Smooth muscle cell (in vitro differentiated cells): Measurements from ENCODE around the gene SLC9C1. TPM values are rescaled to one million over a fixed set of nuclear protein-coding genes. Genes with fewer than 3 reads are reported as not detected.
A peak's percentile ranks its signal among the peaks of the same experiment; 100 is the strongest.

ENCODE experiments used
- DNase-seq: peaks from one replicate; lab custom pipeline; 2025; ENCODE audit not compliant: unreplicated experiment; lab: John Stamatoyannopoulos, UW
- H2AFZ ChIP-seq: fragments of 200-600 bp; sonication (generic); 2 replicates; pipeline ENCODE4 v1.6.0; 2016; ENCODE audit warnings: antibody characterized with exemption, low read depth, mild to moderate bottlenecking
- H3F3A ChIP-seq: fragments of 200-600 bp; sonication (generic); 2 replicates; pipeline ENCODE4 v1.6.0; 2017; ENCODE audit warnings: antibody characterized with exemption, low read depth
- H3K27ac ChIP-seq: fragments of 200-600 bp; sonication (generic); 2 replicates; pipeline ENCODE4 v1.5.1; 2016; ENCODE audit warnings: low read depth, mild to moderate bottlenecking
- H3K27me3 ChIP-seq: fragments of 200-600 bp; sonication (generic); 2 replicates; pipeline ENCODE4 v1.6.1; 2016; ENCODE audit warnings: low read depth, mild to moderate bottlenecking
- H3K36me3 ChIP-seq: fragments of 200-600 bp; sonication (generic); 2 replicates; pipeline ENCODE4 v1.5.1; 2016; ENCODE audit warnings: low read depth
- H3K4me1 ChIP-seq: fragments of 200-600 bp; sonication (generic); 2 replicates; pipeline ENCODE4 v1.5.1; 2016; ENCODE audit warnings: low read depth
- H3K4me2 ChIP-seq: fragments of 200-600 bp; sonication (generic); 2 replicates; pipeline ENCODE4 v1.6.0; 2016; ENCODE audit warnings: mild to moderate bottlenecking
- H3K4me3 ChIP-seq: fragments of 200-600 bp; sonication (generic); 2 replicates; pipeline ENCODE4 v1.5.1; 2016; ENCODE audit warnings: mild to moderate bottlenecking
- H3K79me2 ChIP-seq: fragments of 200-600 bp; sonication (generic); 2 replicates; pipeline ENCODE4 v1.6.0; 2016; ENCODE audit warnings: low read depth, mild to moderate bottlenecking
- H3K9ac ChIP-seq: fragments of 200-600 bp; sonication (generic); 2 replicates; pipeline ENCODE4 v1.6.0; 2016; ENCODE audit warnings: low read depth
- H3K9me3 ChIP-seq: fragments of 200-600 bp; sonication (generic); replicated peaks from 2 replicates; pipeline ENCODE4 v1.5.1; 2016; ENCODE audit warnings: low read depth
- H4K20me1 ChIP-seq: fragments of 200-600 bp; sonication (generic); 2 replicates; pipeline ENCODE4 v1.6.0; 2016; ENCODE audit warnings: low read depth
- CTCF ChIP-seq: fragments of 200-600 bp; sonication (generic); IDR thresholded peaks from 2 replicates; pipeline ENCODE4 v1.5.1; 2017; ENCODE audit warnings: borderline replicate concordance, mild to moderate bottlenecking, antibody characterized with exemption; ENCODE audit not compliant: insufficient read depth, poor library complexity, severe bottlenecking
- WGBS: methylation state at CpG from one replicate; pipeline ENCODE4 v1.1.7; 2016; ENCODE audit warnings: low lambda C conversion rate; 5-methylcytosine and 5-hydroxymethylcytosine counted together
- polyA plus RNA-seq: library from polyadenylated mRNA; unstranded; fragments of >200 nt; fragmentation: Nextera tagmentation; extraction: Ambion mirVana; gene quantifications from 2 replicates; pipeline ENCODE4 v1.2.1, GENCODE V29; 2016
- total RNA-seq: library from RNA; depleted of rRNA; stranded (reverse); fragments of >200 nt; gene quantifications from 2 replicates; pipeline ENCODE4 v1.2.3, GENCODE V29; 2014

SLC9C1 gene
- total and polyA plus RNA-seq, 2 experiments from 2014 or later: not detected

GRCh38 chr3:112319516-112320276, 25.7 kb upstream of the SLC9C1 start:
- no peaks in the 10 kb centered on the region for H3K27me3 ChIP-seq
- no peaks in the 10 kb centered on the region for H3K79me2 ChIP-seq
- peak overlapping the region; percentile 58 for H2AFZ ChIP-seq
- 84% methylated on average over 4 of the region's 4 CpGs for WGBS
- H3K4me1 ChIP-seq: peaks cover 26% of the 10 kb centered on the region
- no peak for DNase-seq
- no peak overlapping the region for H3K27ac ChIP-seq
- no peaks in the 10 kb centered on the region for H3F3A ChIP-seq
- H3K9ac ChIP-seq: no peak overlapping the region
- no peaks in the 10 kb centered on the region for H4K20me1 ChIP-seq
- H3K4me3 ChIP-seq: no peak overlapping the region
- no peaks in the 10 kb centered on the region for H3K36me3 ChIP-seq
- TF ChIP-seq CTCF: no peak
- H3K9me3 ChIP-seq: no peaks in the 10 kb centered on the region
- no peak overlapping the region for H3K4me2 ChIP-seq

- no peaks in the 10 kb centered on the region for H3K9me3 ChIP-seq
- H3F3A ChIP-seq: no peaks in the 10 kb centered on the region
- no peaks in the 10 kb centered on the region for H3K36me3 ChIP-seq
- no peak overlapping the region for H3K4me2 ChIP-seq
- no peak overlapping the region for H3K4me3 ChIP-seq
- no peak overlapping the region for H3K9ac ChIP-seq
- H3K27ac ChIP-seq: no peak overlapping the region
- WGBS: 89% methylated on average over 1 of the region's 1 CpG
- no peaks in the 10 kb centered on the region for H3K79me2 ChIP-seq
- no peaks in the 10 kb centered on the region for H4K20me1 ChIP-seq
- DNase-seq: no peak
- H3K4me1 ChIP-seq: peaks cover 14% of the 10 kb centered on the region
- H2AFZ ChIP-seq: no peak overlapping the region
- no peak for TF ChIP-seq CTCF
- no peaks in the 10 kb centered on the region for H3K27me3 ChIP-seq
These were observed 21.8 kb upstream of the SLC9C1 start for GRCh38 chr3:112315791-112316190.

- H3K4me1 ChIP-seq: peaks cover 5% of the 10 kb centered on the region
- no peaks in the 10 kb centered on the region for H3K36me3 ChIP-seq
- no peaks in the 10 kb centered on the region for H4K20me1 ChIP-seq
- H3K9ac ChIP-seq: no peak overlapping the region
- H3K4me2 ChIP-seq: no peak overlapping the region
- H3K9me3 ChIP-seq: no peaks in the 10 kb centered on the region
- no peak for TF ChIP-seq CTCF
- no peak overlapping the region for H3K4me3 ChIP-seq
- no peak overlapping the region for H2AFZ ChIP-seq
- H3K27ac ChIP-seq: no peak overlapping the region
- no peak for DNase-seq
- no peaks in the 10 kb centered on the region for H3K27me3 ChIP-seq
- H3K79me2 ChIP-seq: no peaks in the 10 kb centered on the region
- H3F3A ChIP-seq: no peaks in the 10 kb centered on the region
- WGBS: 89% methylated on average over 2 of the region's 2 CpGs
These were observed 20.6 kb upstream of the SLC9C1 start for GRCh38 chr3:112314649-112315048.
